Measurements from ENCODE around the gene PHLDB3.

- TF ChIP-seq, protein P1, sequence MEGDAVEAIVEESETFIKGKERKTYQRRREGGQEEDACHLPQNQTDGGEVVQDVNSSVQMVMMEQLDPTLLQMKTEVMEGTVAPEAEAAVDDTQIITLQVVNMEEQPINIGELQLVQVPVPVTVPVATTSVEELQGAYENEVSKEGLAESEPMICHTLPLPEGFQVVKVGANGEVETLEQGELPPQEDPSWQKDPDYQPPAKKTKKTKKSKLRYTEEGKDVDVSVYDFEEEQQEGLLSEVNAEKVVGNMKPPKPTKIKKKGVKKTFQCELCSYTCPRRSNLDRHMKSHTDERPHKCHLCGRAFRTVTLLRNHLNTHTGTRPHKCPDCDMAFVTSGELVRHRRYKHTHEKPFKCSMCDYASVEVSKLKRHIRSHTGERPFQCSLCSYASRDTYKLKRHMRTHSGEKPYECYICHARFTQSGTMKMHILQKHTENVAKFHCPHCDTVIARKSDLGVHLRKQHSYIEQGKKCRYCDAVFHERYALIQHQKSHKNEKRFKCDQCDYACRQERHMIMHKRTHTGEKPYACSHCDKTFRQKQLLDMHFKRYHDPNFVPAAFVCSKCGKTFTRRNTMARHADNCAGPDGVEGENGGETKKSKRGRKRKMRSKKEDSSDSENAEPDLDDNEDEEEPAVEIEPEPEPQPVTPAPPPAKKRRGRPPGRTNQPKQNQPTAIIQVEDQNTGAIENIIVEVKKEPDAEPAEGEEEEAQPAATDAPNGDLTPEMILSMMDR (conservative IDR thresholded peaks at IDR 0.05; ENCODE audit: low read length): no peak
- TF ChIP-seq EZH2phosphoT487 (IDR thresholded peaks at IDR 0.05; ENCODE audit: borderline replicate concordance, low read depth, low read length): no peak
Observed at GRCh38 chr19:43532962-43533545, 28.5 kb upstream of the PHLDB3 start, which contains the start of gene ZNF575.

All from OCI-LY7 (cell line).